Measurements from ENCODE around the gene MGAT4A.
A peak's percentile ranks its signal among the peaks of the same experiment; 100 is the strongest.

The MGAT4A gene

GRCh38 chr2:98572676-98573075, 158.3 kb downstream of the MGAT4A start:
- no peak for DNase-seq (ENCODE audit: low read depth)
- TF ChIP-seq CTCF (IDR thresholded peaks at IDR 0.05; ENCODE audit: insufficient read depth, low read depth, low read length, missing control alignments): no peak
- no peak overlapping the region for H3K4me3 ChIP-seq (ENCODE audit: low read length)

GRCh38 chr2:98572211-98572610, 158.7 kb downstream of the MGAT4A start:
- no peak for TF ChIP-seq CTCF (IDR thresholded peaks at IDR 0.05; ENCODE audit: insufficient read depth, low read depth, low read length, missing control alignments)
- H3K4me3 ChIP-seq (ENCODE audit: low read length): no peak overlapping the region
- no peak for DNase-seq (ENCODE audit: low read depth)

GRCh38 chr2:98571796-98572195, 159.1 kb downstream of the MGAT4A start:
- no peak overlapping the region for H3K4me3 ChIP-seq (ENCODE audit: low read length)
- no peak for DNase-seq (ENCODE audit: low read depth)
- TF ChIP-seq CTCF (IDR thresholded peaks at IDR 0.05; ENCODE audit: insufficient read depth, low read depth, low read length, missing control alignments): no peak

GRCh38 chr2:98571121-98571701, 159.7 kb downstream of the MGAT4A start:
- no peak for DNase-seq (ENCODE audit: low read depth)
- H3K4me3 ChIP-seq (ENCODE audit: low read length): no peak overlapping the region
- TF ChIP-seq CTCF (IDR thresholded peaks at IDR 0.05; ENCODE audit: insufficient read depth, low read depth, low read length, missing control alignments): no peak

GRCh38 chr2:98570356-98570755, 160.6 kb downstream of the MGAT4A start:
- DNase-seq (ENCODE audit: low read depth): no peak
- TF ChIP-seq CTCF (IDR thresholded peaks at IDR 0.05; ENCODE audit: insufficient read depth, low read depth, low read length, missing control alignments): no peak
- H3K4me3 ChIP-seq (ENCODE audit: low read length): no peak overlapping the region

- TF ChIP-seq CTCF (IDR thresholded peaks at IDR 0.05; ENCODE audit: insufficient read depth, low read depth, low read length, missing control alignments): no peak
- DNase-seq (ENCODE audit: low read depth): no peak
- no peak overlapping the region for H3K4me3 ChIP-seq (ENCODE audit: low read length)
Observed at GRCh38 chr2:98569915-98570314, 161.0 kb downstream of the MGAT4A start.

GRCh38 chr2:98569197-98569793, 161.6 kb downstream of the MGAT4A start:
- no peak overlapping the region for H3K4me3 ChIP-seq (ENCODE audit: low read length)
- TF ChIP-seq CTCF (IDR thresholded peaks at IDR 0.05; ENCODE audit: insufficient read depth, low read depth, low read length, missing control alignments): peak; percentile 76
- peak; percentile 22 for DNase-seq (ENCODE audit: low read depth)

All from epithelial cell of esophagus (primary cell).